Measurements from ENCODE around the gene WDFY2. TPM values are rescaled to one million over a fixed set of nuclear protein-coding genes. Genes with fewer than 3 reads are reported as not detected.

The WDFY2 gene
- total RNA-seq, 5 donors from 2014 or later (not counting 1 experiment from before 2014, with no cell fraction given): 18.2 to 28.3 (median 20.0) TPM

GRCh38 chr13:51629491-51630287 lies 45.4 kb downstream of the WDFY2 start:
- Histone ChIP-seq H3K27ac (ENCODE audit: low read length) (no peak overlapping the region), H3K4me1 (ENCODE audit: control insufficient read depth in 1 of 2, extremely low read depth in 1 of 2, insufficient read depth in 2 of 2, low read length in 2 of 2) (peaks cover 3 to 10% of the 10 kb centered on the region in 2 experiments), H3K9me3 (no peaks in the 10 kb centered on the region), H3K4me3 (ENCODE audit: control insufficient read depth in 1 of 2, extremely low read depth in 1 of 2, low read length in 1 of 2) (no peak overlapping the region), H3K36me3 (ENCODE audit: control insufficient read depth in 2 of 2, extremely low read depth in 1 of 2, insufficient read depth in 1 of 2, low read length in 1 of 2) (no peaks in the 10 kb centered on the region), H3K27me3 (replicated peaks in 1 of 2; ENCODE audit: control insufficient read depth in 2 of 2, extremely low read depth in 1 of 2, insufficient read depth in 2 of 2, low read length in 1 of 2) (no peaks in the 10 kb centered on the region)
- H3K4me1 Mint-ChIP-seq: peaks cover 46 to 60% (median 56%) of the 10 kb centered on the region in 3 donors
- peak overlapping the region in 1 of 2 donors; percentile 8 for H3K27ac Mint-ChIP-seq
- ChIA-PET POLR2A (interaction anchor here in 1 of 2 donors (0.6 kb wide), 2 partner anchors 16 to 176 kb away, joined by 3 read pairs; no protein-coding TSS in a partner anchor), CTCF (interaction anchor here in 1 of 2 donors (0.6 to 0.7 kb wide), 2 partner anchors 25 to 169 kb away, joined by 3 read pairs; no protein-coding TSS in a partner anchor)
- H3K27me3 Mint-ChIP-seq: no peaks in the 10 kb centered on the region
- ATAC-seq (replicated peaks in 1 of 4): no peak
- DNase-seq: no peak
- H3K36me3 Mint-ChIP-seq: no peaks in the 10 kb centered on the region
- no peaks in the 10 kb centered on the region for H3K9me3 Mint-ChIP-seq
- H3K4me3 Mint-ChIP-seq: no peak overlapping the region
- no CpG with 5 or more reads among the region's 2 CpGs for WGBS (ENCODE audit: insufficient coverage)

DNA sequence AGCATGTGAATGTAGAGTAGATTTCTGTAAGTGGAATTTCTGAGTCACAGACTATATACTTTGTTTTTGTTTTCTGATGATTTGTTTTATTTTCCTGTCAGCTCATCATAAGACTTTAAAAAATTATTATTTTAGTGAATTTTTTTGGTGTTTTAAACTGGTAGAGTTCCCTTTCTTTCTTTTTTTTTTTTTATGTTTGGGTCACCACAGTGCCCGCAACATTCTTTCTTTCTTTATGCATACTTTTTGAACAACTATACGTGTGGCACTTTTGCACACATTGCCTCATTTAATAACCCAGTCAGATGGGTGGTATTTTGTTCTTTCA lies 46.0 kb downstream of the WDFY2 start:
- Mint-ChIP-seq H3K9me3 (no peaks in the 10 kb centered on the region), H3K4me3 (no peak overlapping the region), H3K36me3 (no peaks in the 10 kb centered on the region), H3K4me1 (peaks cover 46 to 60% (median 57%) of the 10 kb centered on the region in 3 donors), H3K27ac (no peak overlapping the region), H3K27me3 (no peaks in the 10 kb centered on the region)
- DNase-seq (no peak), ATAC-seq (replicated peaks in 1 of 4) (no peak)
- POLR2A ChIA-PET: interaction anchor here in 1 of 2 donors (0.6 kb wide), 1 partner anchor 177 kb away, joined by 3 read pairs; no protein-coding TSS in a partner anchor
- H3K27ac ChIP-seq (ENCODE audit: low read length): no peak overlapping the region
- H3K9me3 ChIP-seq: no peaks in the 10 kb centered on the region
- H3K27me3 ChIP-seq (replicated peaks in 1 of 2; ENCODE audit: control insufficient read depth in 2 of 2, extremely low read depth in 1 of 2, insufficient read depth in 2 of 2, low read length in 1 of 2): no peaks in the 10 kb centered on the region
- peaks cover 7 to 12% of the 10 kb centered on the region in 2 experiments for H3K4me1 ChIP-seq (ENCODE audit: control insufficient read depth in 1 of 2, extremely low read depth in 1 of 2, insufficient read depth in 2 of 2, low read length in 2 of 2)
- no peaks in the 10 kb centered on the region for H3K36me3 ChIP-seq (ENCODE audit: control insufficient read depth in 2 of 2, extremely low read depth in 1 of 2, insufficient read depth in 1 of 2, low read length in 1 of 2)
- no peak overlapping the region for H3K4me3 ChIP-seq (ENCODE audit: control insufficient read depth in 1 of 2, extremely low read depth in 1 of 2, low read length in 1 of 2)
- CTCF ChIA-PET: interaction anchor here in 1 of 2 donors (0.6 to 0.7 kb wide), 2 partner anchors 25 to 168 kb away, joined by 3 read pairs; no protein-coding TSS in a partner anchor
- no CpG with 5 or more reads among the region's 2 CpGs for WGBS (ENCODE audit: insufficient coverage)

DNA sequence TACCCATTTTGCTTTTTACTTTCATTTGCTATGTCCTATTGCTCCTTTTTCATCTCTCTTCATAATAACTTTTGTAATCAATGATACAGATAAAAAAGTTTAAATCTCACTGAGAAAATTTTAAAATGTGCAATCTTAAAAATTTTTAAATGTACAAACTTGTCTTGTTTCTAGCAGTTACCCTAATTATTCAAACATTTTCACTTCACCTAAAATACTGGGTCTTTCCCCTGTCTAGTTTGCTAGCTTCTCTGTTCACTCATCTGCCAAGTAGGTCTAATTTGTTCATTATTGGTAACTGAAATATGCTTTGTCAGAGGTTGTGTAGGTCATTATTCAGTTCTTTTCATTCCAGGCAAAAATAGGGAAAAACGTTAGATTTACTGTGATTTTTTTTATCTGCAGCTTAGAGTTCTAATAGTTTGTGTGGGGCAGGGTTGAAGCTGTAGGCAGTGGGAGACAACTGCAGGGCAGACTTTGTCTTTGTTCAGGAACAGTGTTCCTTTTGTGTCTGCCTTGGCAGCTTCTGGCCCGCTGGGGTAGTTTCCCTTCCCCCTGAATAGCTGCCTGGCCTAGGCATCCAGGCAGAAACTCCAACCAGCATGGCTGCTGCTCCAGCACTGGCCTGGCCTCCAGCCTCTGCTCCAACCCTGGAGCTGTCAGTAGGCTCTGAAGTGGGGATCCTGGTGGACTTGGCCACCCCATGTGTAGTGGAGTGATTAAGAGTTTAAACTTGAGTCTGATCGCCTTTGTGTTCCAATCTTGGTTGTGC lies 48.5 kb downstream of the WDFY2 start:
- Histone ChIP-seq H3K4me3 (ENCODE audit: control insufficient read depth in 1 of 2, extremely low read depth in 1 of 2, low read length in 1 of 2) (no peak overlapping the region), H3K4me1 (ENCODE audit: control insufficient read depth in 1 of 2, extremely low read depth in 1 of 2, insufficient read depth in 2 of 2, low read length in 2 of 2) (peaks cover 10 to 21% of the 10 kb centered on the region in 2 experiments), H3K36me3 (ENCODE audit: control insufficient read depth in 2 of 2, extremely low read depth in 1 of 2, insufficient read depth in 1 of 2, low read length in 1 of 2) (no peaks in the 10 kb centered on the region), H3K27me3 (replicated peaks in 1 of 2; ENCODE audit: control insufficient read depth in 2 of 2, extremely low read depth in 1 of 2, insufficient read depth in 2 of 2, low read length in 1 of 2) (no peaks in the 10 kb centered on the region), H3K27ac (ENCODE audit: low read length) (no peak overlapping the region), H3K9me3 (no peaks in the 10 kb centered on the region)
- Mint-ChIP-seq H3K9me3 (peaks cover 0 to 3% (median 0%) of the 10 kb centered on the region in 3 donors), H3K36me3 (no peaks in the 10 kb centered on the region), H3K27me3 (no peaks in the 10 kb centered on the region), H3K4me1 (peaks cover 64 to 70% (median 66%) of the 10 kb centered on the region in 3 donors), H3K27ac (peak overlapping the region in 1 of 2 donors; percentile 13), H3K4me3 (no peak overlapping the region)
- ATAC-seq (replicated peaks in 1 of 4) (peak in 1 of 4 experiments; percentile 24), DNase-seq (no peak)
- POLR2A ChIA-PET: no interaction called here
- 96% methylated on average over 3 of the region's 3 CpGs for WGBS (ENCODE audit: insufficient coverage)
- CTCF ChIA-PET: interaction anchor here in 1 of 2 donors (1.1 kb wide), 1 partner anchor 202 kb away, joined by 3 read pairs; no protein-coding TSS in a partner anchor

DNA sequence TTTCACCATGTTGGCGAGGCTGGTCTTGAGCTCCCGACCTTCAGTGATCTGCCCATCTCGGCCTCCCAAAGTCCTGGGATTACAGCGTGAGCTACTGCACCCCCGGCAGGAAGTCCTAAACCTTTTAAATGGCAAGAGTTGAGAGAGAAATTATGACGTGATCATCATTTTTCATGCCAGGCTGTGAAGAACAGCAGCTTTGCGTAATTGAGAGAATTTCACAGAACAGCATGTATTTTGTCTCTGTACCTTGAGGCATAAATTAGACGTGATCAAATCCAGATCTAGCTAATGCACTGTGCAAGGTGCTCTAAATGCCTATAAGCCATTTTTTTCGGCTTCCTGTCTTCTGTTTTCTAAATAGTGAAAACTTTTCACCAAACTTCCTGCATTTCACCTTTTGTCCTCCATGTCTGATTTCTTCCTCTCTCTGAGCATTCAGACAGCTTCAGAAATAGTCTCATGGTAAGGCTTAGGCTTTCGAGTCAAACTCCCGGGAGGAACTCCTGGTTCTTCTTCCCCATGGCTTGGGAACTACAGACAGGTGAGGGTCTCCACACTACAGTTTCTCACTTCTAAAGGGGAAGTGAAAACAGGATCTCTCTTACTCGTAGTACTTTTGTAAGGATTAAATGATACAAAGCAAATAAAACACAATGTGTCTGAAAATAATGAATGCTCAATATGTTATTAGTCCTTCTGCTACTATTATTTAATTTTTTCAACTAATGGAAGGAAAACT lies 51.0 kb downstream of the WDFY2 start:
- peak overlapping the region in 1 of 2 donors; percentile 4 for H3K4me3 ChIP-seq (ENCODE audit: control insufficient read depth in 1 of 2, extremely low read depth in 1 of 2, low read length in 1 of 2)
- WGBS (ENCODE audit: insufficient coverage): 66% methylated on average over 7 of the region's 12 CpGs
- CTCF ChIA-PET: interaction anchor here in 1 of 2 donors (0.6 kb wide), 2 partner anchors 40 to 128 kb away, joined by 3 to 4 read pairs; no protein-coding TSS in a partner anchor
- peaks cover 0 to 3% (median 0%) of the 10 kb centered on the region in 3 donors for H3K9me3 Mint-ChIP-seq
- H3K27ac Mint-ChIP-seq: peak overlapping the region; percentile 57 to 90
- H3K4me3 Mint-ChIP-seq: peak overlapping the region; percentile 35 to 61 (median 60)
- no peaks in the 10 kb centered on the region for H3K27me3 ChIP-seq (replicated peaks in 1 of 2; ENCODE audit: control insufficient read depth in 2 of 2, extremely low read depth in 1 of 2, insufficient read depth in 2 of 2, low read length in 1 of 2)
- POLR2A ChIA-PET: interaction anchor here (0.6 to 1.7 kb wide), 3 partner anchors 10 to 1628 kb away, joined by 3 to 7 read pairs (median 3); no protein-coding TSS in a partner anchor
- no peaks in the 10 kb centered on the region for H3K36me3 Mint-ChIP-seq
- peak in 1 of 35 experiments; percentile 28 for DNase-seq
- peaks cover 10 to 11% of the 10 kb centered on the region in 2 experiments for H3K4me1 ChIP-seq (ENCODE audit: control insufficient read depth in 1 of 2, extremely low read depth in 1 of 2, insufficient read depth in 2 of 2, low read length in 2 of 2)
- H3K27me3 Mint-ChIP-seq: no peaks in the 10 kb centered on the region
- H3K9me3 ChIP-seq: no peaks in the 10 kb centered on the region
- peak; percentile 50 to 93 (median 68) for ATAC-seq (replicated peaks in 1 of 4)
- H3K4me1 Mint-ChIP-seq: peaks cover 51 to 60% (median 59%) of the 10 kb centered on the region in 3 donors
- H3K36me3 ChIP-seq (ENCODE audit: control insufficient read depth in 2 of 2, extremely low read depth in 1 of 2, insufficient read depth in 1 of 2, low read length in 1 of 2): no peaks in the 10 kb centered on the region
- peak overlapping the region; percentile 60 for H3K27ac ChIP-seq (ENCODE audit: low read length)

DNA sequence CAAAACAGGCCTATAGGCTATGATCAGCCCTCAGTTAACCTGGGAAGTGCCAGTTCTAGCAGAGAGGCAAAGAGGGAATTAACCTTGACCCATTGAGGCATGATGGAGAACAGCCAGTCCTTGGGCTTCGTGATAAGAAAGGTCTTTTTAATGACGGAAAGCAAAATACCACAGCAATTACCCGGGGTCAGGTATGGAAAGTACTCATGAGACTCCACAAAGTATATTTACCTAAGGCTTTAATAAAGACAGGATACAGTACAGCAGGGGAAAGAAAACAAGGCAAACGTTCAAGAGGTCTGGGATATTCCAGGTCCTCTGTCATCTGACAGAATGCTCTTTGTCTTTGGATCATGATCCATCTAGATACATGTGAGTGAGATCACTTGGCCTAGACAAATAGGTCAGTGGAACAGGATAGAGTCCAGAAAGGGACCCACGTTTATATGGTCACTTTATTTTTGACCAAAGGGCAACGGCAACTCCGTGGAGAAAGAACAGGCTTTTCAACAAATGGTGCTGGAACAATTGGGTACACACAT lies 52.2 kb downstream of the WDFY2 start:
- no peaks in the 10 kb centered on the region for H3K27me3 Mint-ChIP-seq
- peak overlapping the region in 1 of 3 donors; percentile 60 for H3K4me3 Mint-ChIP-seq
- H3K27ac ChIP-seq (ENCODE audit: low read length): no peak overlapping the region
- H3K9me3 ChIP-seq: no peaks in the 10 kb centered on the region
- ChIA-PET CTCF (no interaction called here), POLR2A (interaction anchor here in 1 of 2 donors (1.7 kb wide), 1 partner anchor 8 kb away, joined by 7 read pairs; no protein-coding TSS in a partner anchor)
- H3K36me3 Mint-ChIP-seq: no peaks in the 10 kb centered on the region
- DNase-seq (no peak), ATAC-seq (replicated peaks in 1 of 4) (no peak)
- peaks cover 49 to 60% (median 57%) of the 10 kb centered on the region in 3 donors for H3K4me1 Mint-ChIP-seq
- H3K36me3 ChIP-seq (ENCODE audit: control insufficient read depth in 2 of 2, extremely low read depth in 1 of 2, insufficient read depth in 1 of 2, low read length in 1 of 2): no peaks in the 10 kb centered on the region
- H3K4me1 ChIP-seq (ENCODE audit: control insufficient read depth in 1 of 2, extremely low read depth in 1 of 2, insufficient read depth in 2 of 2, low read length in 2 of 2): peaks cover 10 to 11% of the 10 kb centered on the region in 2 experiments
- H3K27ac Mint-ChIP-seq: peak overlapping the region in 1 of 2 donors; percentile 90
- H3K9me3 Mint-ChIP-seq: peaks cover 0 to 3% (median 0%) of the 10 kb centered on the region in 3 donors
- H3K27me3 ChIP-seq (replicated peaks in 1 of 2; ENCODE audit: control insufficient read depth in 2 of 2, extremely low read depth in 1 of 2, insufficient read depth in 2 of 2, low read length in 1 of 2): no peaks in the 10 kb centered on the region
- H3K4me3 ChIP-seq (ENCODE audit: control insufficient read depth in 1 of 2, extremely low read depth in 1 of 2, low read length in 1 of 2): no peak overlapping the region
- WGBS (ENCODE audit: insufficient coverage): 82% methylated on average over 4 of the region's 7 CpGs

Measured in T-cell (primary cell).